Muscle layer of duodenum (tissue), 2 donors: Measurements from ENCODE around the gene LSMEM2.

ENCODE experiments used
- H3K27ac ChIP-seq: one replicate; pipeline ENCODE4 v1.7.0; 2013; ENCODE audit warnings: mild to moderate bottlenecking, low read length
- H3K27me3 ChIP-seq: one replicate; pipeline ENCODE4 v1.7.0; 2013; ENCODE audit warnings: low read depth, mild to moderate bottlenecking, control low read depth, low read length
- H3K36me3 ChIP-seq, 2 donors: one replicate each; pipeline ENCODE4 v1.7.0; 2013; ENCODE audit warnings: low read length in 2 of 2, control low read depth in 1 of 2, mild to moderate bottlenecking in 1 of 2; ENCODE audit not compliant: insufficient read depth in 2 of 2, control insufficient read depth in 1 of 2
- H3K4me1 ChIP-seq, 2 donors: one replicate each; pipeline ENCODE4 v1.7.0; 2013; ENCODE audit warnings: low read length in 2 of 2, mild to moderate bottlenecking in 2 of 2, control low read depth in 1 of 2, moderate library complexity in 1 of 2; ENCODE audit not compliant: insufficient read depth in 2 of 2, control insufficient read depth in 1 of 2
- H3K4me3 ChIP-seq, 2 donors: one replicate each; pipeline ENCODE4 v1.7.0; 2013; ENCODE audit warnings: low read length in 2 of 2, low read depth in 1 of 2, mild to moderate bottlenecking in 1 of 2
- H3K9me3 ChIP-seq, 2 donors: one replicate each; pipeline ENCODE4 v1.7.0; 2013; ENCODE audit warnings: low read length in 2 of 2, control low read depth in 1 of 2, mild to moderate bottlenecking in 1 of 2; ENCODE audit not compliant: control insufficient read depth in 1 of 2
- donor health status: healthy.

LSMEM2 gene

GRCh38 chr3:50278880-50279224 is at the start of gene LSMEM2:
Gene LSMEM2, plus strand, starts transcription at chr3:50279087. Its CDS starts 27 bp downstream, at chr3:50279114.
- no peak within 1 kb of the TSS for H3K4me3 ChIP-seq
- H3K27ac ChIP-seq, result no peak within 1 kb of the TSS
- H3K36me3 ChIP-seq, result peaks cover 0 to 3% of the 10 kb centered on the region in 2 donors
- peaks cover 4% of the 10 kb centered on the region for H3K27me3 ChIP-seq
- no peaks in the 10 kb centered on the region for H3K9me3 ChIP-seq
- H3K4me1 ChIP-seq, result peaks cover 0 to 28% of the 10 kb centered on the region in 2 donors

DNA sequence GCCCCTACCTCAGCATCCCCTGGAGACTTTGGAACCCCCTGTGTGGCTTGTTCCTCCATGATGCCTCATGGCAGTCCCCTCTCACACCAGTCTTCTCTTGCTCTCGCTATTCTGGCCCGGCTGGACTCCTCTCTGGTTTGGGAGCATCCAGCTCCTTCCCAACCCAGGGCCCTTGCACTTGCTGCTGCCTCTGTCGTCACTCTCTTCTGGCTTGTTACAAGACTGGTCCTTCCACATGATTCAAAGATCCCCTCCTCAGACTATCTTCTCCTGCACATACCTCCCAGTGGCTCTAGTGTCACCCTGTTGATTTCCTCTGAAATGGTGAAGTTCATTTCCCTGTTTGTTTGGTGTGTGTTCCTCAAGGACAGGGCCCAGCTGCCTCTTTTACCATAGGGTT is 49.4 kb upstream of the LSMEM2 start:
- Histone ChIP-seq H3K27me3 (no peaks in the 10 kb centered on the region), H3K27ac (no peak overlapping the region)

GRCh38 chr3:50230104-50230793 is 48.6 kb upstream of the LSMEM2 start:
- no peaks in the 10 kb centered on the region for H3K36me3 ChIP-seq
- no peak overlapping the region for H3K4me3 ChIP-seq
- peaks cover 0 to 19% of the 10 kb centered on the region in 2 donors for H3K4me1 ChIP-seq
- no peaks in the 10 kb centered on the region for H3K27me3 ChIP-seq
- no peak overlapping the region for H3K27ac ChIP-seq
- no peaks in the 10 kb centered on the region for H3K9me3 ChIP-seq

More for the DNA sequence above, 49.4 kb upstream of the LSMEM2 start:
- H3K4me1 ChIP-seq, result peaks cover 0 to 19% of the 10 kb centered on the region in 2 donors
- H3K36me3 ChIP-seq, result no peaks in the 10 kb centered on the region
- no peak overlapping the region for H3K4me3 ChIP-seq
- H3K9me3 ChIP-seq, result no peaks in the 10 kb centered on the region

GRCh38 chr3:50230794-50231125 is 48.1 kb upstream of the LSMEM2 start:
- Histone ChIP-seq H3K9me3 (no peaks in the 10 kb centered on the region), H3K4me3 (no peak overlapping the region), H3K36me3 (no peaks in the 10 kb centered on the region), H3K27me3 (no peaks in the 10 kb centered on the region), H3K27ac (no peak overlapping the region), H3K4me1 (peaks cover 0 to 19% of the 10 kb centered on the region in 2 donors)

DNA sequence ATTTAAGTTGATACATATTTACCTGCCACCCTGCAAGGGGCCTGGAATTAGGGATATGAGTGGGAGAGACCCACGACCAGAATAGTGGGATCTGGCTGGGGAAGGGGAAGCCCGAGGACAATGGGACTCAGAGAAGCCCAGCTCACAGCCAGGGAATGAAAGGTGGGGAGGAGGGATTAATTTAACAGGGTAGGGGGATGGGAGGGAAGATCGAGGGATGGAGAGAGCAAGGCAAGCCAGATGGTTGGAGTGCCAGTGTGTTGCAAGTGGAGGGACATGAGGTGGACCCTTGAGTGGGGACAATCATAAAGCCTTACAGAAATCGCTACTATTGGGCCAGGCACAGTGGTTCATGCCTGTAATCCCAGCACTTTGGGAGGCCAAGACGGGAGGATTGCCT is 47.3 kb upstream of the LSMEM2 start:
- no peaks in the 10 kb centered on the region for H3K27me3 ChIP-seq
- no peak overlapping the region for H3K4me3 ChIP-seq
- H3K27ac ChIP-seq, result no peak overlapping the region
- H3K4me1 ChIP-seq, result peaks cover 0 to 14% of the 10 kb centered on the region in 2 donors
- no peaks in the 10 kb centered on the region for H3K36me3 ChIP-seq
- H3K9me3 ChIP-seq, result no peaks in the 10 kb centered on the region

- H3K27me3 ChIP-seq, result no peaks in the 10 kb centered on the region
- no peak overlapping the region for H3K27ac ChIP-seq
- H3K4me3 ChIP-seq, result no peak overlapping the region
- peaks cover 0 to 15% of the 10 kb centered on the region in 2 donors for H3K4me1 ChIP-seq
- no peaks in the 10 kb centered on the region for H3K36me3 ChIP-seq
- no peaks in the 10 kb centered on the region for H3K9me3 ChIP-seq
Measured at GRCh38 chr3:50232303-50232702, 46.6 kb upstream of the LSMEM2 start.

GRCh38 chr3:50233176-50233575 is 45.7 kb upstream of the LSMEM2 start:
- peaks cover 0 to 13% of the 10 kb centered on the region in 2 donors for H3K4me1 ChIP-seq
- no peak overlapping the region for H3K27ac ChIP-seq
- H3K36me3 ChIP-seq, result no peaks in the 10 kb centered on the region
- H3K4me3 ChIP-seq, result no peak overlapping the region
- H3K9me3 ChIP-seq, result no peaks in the 10 kb centered on the region
- no peaks in the 10 kb centered on the region for H3K27me3 ChIP-seq

GRCh38 chr3:50235716-50236483 is 43.0 kb upstream of the LSMEM2 start, which contains the start of gene GNAI2:
Gene GNAI2, plus strand, starts transcription at chr3:50236204. Its CDS starts 132 bp downstream, at chr3:50236336.
- Histone ChIP-seq H3K9me3 (no peaks in the 10 kb centered on the region), H3K4me1 (peaks cover 15 to 36% of the 10 kb centered on the region in 2 donors), H3K27ac (peak within 1 kb of the TSS; percentile 75), H3K36me3 (no peaks in the 10 kb centered on the region), H3K27me3 (no peaks in the 10 kb centered on the region), H3K4me3 (peak within 1 kb of the TSS; percentile 78 to 96)

GRCh38 chr3:50236484-50237132 is 42.3 kb upstream of the LSMEM2 start:
- peak overlapping the region; percentile 75 for H3K27ac ChIP-seq
- H3K27me3 ChIP-seq, result no peaks in the 10 kb centered on the region
- peaks cover 17 to 43% of the 10 kb centered on the region in 2 donors for H3K4me1 ChIP-seq
- H3K36me3 ChIP-seq, result no peaks in the 10 kb centered on the region
- H3K4me3 ChIP-seq, result peak overlapping the region; percentile 78 to 96
- H3K9me3 ChIP-seq, result no peaks in the 10 kb centered on the region

GRCh38 chr3:50237133-50237651 is 41.7 kb upstream of the LSMEM2 start:
- H3K4me3 ChIP-seq, result peak overlapping the region; percentile 78 to 96
- H3K27me3 ChIP-seq, result no peaks in the 10 kb centered on the region
- H3K36me3 ChIP-seq, result no peaks in the 10 kb centered on the region
- peak overlapping the region; percentile 75 for H3K27ac ChIP-seq
- no peaks in the 10 kb centered on the region for H3K9me3 ChIP-seq
- H3K4me1 ChIP-seq, result peaks cover 23 to 49% of the 10 kb centered on the region in 2 donors
